Measurements from ENCODE around the gene IL23R. TPM values are rescaled to one million over a fixed set of nuclear protein-coding genes. Genes with fewer than 3 reads are reported as not detected.

Gene IL23R
- total and polyA plus RNA-seq, 2 of the 8 experiments (the other 6 are each of a cell fraction or from before 2014, with no cell fraction given) = not detected

DNA sequence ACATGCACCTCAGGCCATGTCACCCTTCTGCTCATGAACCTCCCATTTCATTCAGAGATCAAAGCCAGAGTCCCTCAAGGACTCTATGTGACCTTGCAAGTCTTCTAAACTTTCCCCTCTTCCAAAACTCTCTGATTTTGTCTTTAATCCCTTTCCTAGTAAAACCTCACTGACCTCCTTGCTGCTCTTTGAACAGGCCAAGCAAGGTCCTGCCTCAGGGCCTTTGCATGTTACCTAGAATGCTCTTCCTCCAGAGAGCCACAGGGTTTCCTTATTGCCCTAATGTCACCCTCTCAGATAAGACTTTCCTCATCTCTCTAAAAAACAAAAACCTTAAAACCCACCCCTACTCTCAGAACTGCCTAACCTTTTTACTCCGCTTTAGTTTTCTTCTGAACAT, 26.6 kb downstream of the IL23R start:
- no peak overlapping the region for H2BK120ac ChIP-seq (replicated peaks; ENCODE audit: low read depth, low read length)
- no peak overlapping the region for H2BK15ac ChIP-seq (ENCODE audit: low read length)
- H4K8ac ChIP-seq (ENCODE audit: extremely low read depth, insufficient read depth, low read length) = no peak overlapping the region
- H3K9me3 ChIP-seq (ENCODE audit: insufficient read depth in 2 of 2, low read depth in 1 of 2, low read length in 1 of 2) = no peaks in the 10 kb centered on the region
- H3K9ac ChIP-seq (replicated peaks in 1 of 4; ENCODE audit: extremely low read depth in 1 of 4, low read depth in 3 of 4, low read length in 3 of 4) = no peak overlapping the region
- no peak overlapping the region for H3K27ac ChIP-seq (ENCODE audit: low read depth, low read length)
- H3K4ac ChIP-seq (replicated peaks; ENCODE audit: insufficient read length, low read depth, low read length) = no peak overlapping the region
- H2BK12ac ChIP-seq (ENCODE audit: low read depth, low read length) = no peak overlapping the region
- H3K23me2 ChIP-seq (ENCODE audit: low read depth, low read length) = no peaks in the 10 kb centered on the region; the same call in 1 of the 2 replicates
- no peaks in the 10 kb centered on the region for H3K27me3 ChIP-seq (replicated peaks in 1 of 4; ENCODE audit: control insufficient read depth in 3 of 4, extremely low read depth in 1 of 4, insufficient read depth in 3 of 4, low read length in 3 of 4)
- TF ChIP-seq, protein P1, sequence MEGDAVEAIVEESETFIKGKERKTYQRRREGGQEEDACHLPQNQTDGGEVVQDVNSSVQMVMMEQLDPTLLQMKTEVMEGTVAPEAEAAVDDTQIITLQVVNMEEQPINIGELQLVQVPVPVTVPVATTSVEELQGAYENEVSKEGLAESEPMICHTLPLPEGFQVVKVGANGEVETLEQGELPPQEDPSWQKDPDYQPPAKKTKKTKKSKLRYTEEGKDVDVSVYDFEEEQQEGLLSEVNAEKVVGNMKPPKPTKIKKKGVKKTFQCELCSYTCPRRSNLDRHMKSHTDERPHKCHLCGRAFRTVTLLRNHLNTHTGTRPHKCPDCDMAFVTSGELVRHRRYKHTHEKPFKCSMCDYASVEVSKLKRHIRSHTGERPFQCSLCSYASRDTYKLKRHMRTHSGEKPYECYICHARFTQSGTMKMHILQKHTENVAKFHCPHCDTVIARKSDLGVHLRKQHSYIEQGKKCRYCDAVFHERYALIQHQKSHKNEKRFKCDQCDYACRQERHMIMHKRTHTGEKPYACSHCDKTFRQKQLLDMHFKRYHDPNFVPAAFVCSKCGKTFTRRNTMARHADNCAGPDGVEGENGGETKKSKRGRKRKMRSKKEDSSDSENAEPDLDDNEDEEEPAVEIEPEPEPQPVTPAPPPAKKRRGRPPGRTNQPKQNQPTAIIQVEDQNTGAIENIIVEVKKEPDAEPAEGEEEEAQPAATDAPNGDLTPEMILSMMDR (IDR thresholded peaks at IDR 0.05; ENCODE audit: control extremely low read depth in 1 of 3, insufficient read depth in 1 of 3, low read depth in 1 of 3, low read length in 3 of 3) = no peak
- no peak for TF ChIP-seq SRF (IDR thresholded peaks at IDR 0.05; ENCODE audit: low read depth, low read length)
- TF ChIP-seq RAD21 (IDR thresholded peaks at IDR 0.05 in 1 of 2, conservative IDR thresholded peaks at IDR 0.05 in 1 of 2; ENCODE audit: low read depth in 2 of 2, low read length in 2 of 2) = no peak
- TF ChIP-seq BACH1 (IDR thresholded peaks at IDR 0.05; ENCODE audit: low read length) = no peak
- TF ChIP-seq SUZ12 (IDR thresholded peaks at IDR 0.05; ENCODE audit: low read length) = no peak
- TF ChIP-seq, protein P2, sequence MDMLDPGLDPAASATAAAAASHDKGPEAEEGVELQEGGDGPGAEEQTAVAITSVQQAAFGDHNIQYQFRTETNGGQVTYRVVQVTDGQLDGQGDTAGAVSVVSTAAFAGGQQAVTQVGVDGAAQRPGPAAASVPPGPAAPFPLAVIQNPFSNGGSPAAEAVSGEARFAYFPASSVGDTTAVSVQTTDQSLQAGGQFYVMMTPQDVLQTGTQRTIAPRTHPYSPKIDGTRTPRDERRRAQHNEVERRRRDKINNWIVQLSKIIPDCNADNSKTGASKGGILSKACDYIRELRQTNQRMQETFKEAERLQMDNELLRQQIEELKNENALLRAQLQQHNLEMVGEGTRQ (IDR thresholded peaks at IDR 0.05; ENCODE audit: low read length) = no peak
- TF ChIP-seq, protein P3, sequence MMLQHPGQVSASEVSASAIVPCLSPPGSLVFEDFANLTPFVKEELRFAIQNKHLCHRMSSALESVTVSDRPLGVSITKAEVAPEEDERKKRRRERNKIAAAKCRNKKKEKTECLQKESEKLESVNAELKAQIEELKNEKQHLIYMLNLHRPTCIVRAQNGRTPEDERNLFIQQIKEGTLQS (IDR thresholded peaks at IDR 0.05; ENCODE audit: insufficient read depth, low read depth, low read length) = no peak
- H2BK5ac ChIP-seq (ENCODE audit: low read depth, low read length) = no peak overlapping the region
- ChIA-PET POLR2A (ENCODE audit: partially characterized antibody) (no interaction called here), CTCF (ENCODE audit: partially characterized antibody) (interaction anchor here (1.3 kb wide), 1 partner anchor 20 kb away, joined by 5 read pairs; no protein-coding TSS in a partner anchor)
- no peak overlapping the region for H4K5ac ChIP-seq (ENCODE audit: insufficient read length, low read depth, low read length)
- no peak overlapping the region for H3K14ac ChIP-seq (ENCODE audit: insufficient read length)
- 95 to 100% methylated on average over 1 of the region's 1 CpG for WGBS, 2 experiments (ENCODE audit: extremely low coverage in 1 of 2, insufficient coverage in 1 of 2, insufficient read length in 1 of 2, insufficient replicate concordance in 2 of 2, low coverage in 1 of 2, low lambda C conversion rate in 2 of 2, missing lambda C conversion rate in 1 of 2)
- no peak overlapping the region for H4K91ac ChIP-seq (replicated peaks; ENCODE audit: insufficient read length, low read length)
- H3K56ac ChIP-seq (replicated peaks; ENCODE audit: insufficient read length, low read depth, low read length) = no peak overlapping the region
- no peak overlapping the region for H3K4me3 ChIP-seq (ENCODE audit: extremely low read depth in 1 of 4, insufficient read depth in 2 of 4, low read depth in 3 of 4, low read length in 4 of 4)
- H3K23ac ChIP-seq (ENCODE audit: insufficient read length) = no peak overlapping the region
- H2BK20ac ChIP-seq (ENCODE audit: low read length) = no peak overlapping the region
- no peak overlapping the region for H3K4me2 ChIP-seq (ENCODE audit: insufficient read depth in 1 of 2, low read depth in 2 of 2, low read length in 2 of 2)
- no peaks in the 10 kb centered on the region for H3K36me3 ChIP-seq (ENCODE audit: control insufficient read depth in 2 of 4, insufficient read depth in 4 of 4, low read length in 3 of 4)
- H4K20me1 ChIP-seq (replicated peaks in 1 of 2; ENCODE audit: control insufficient read depth in 1 of 2, insufficient read depth in 2 of 2, low read length in 2 of 2) = no peaks in the 10 kb centered on the region
- DNase-seq (ENCODE audit: low read depth in 1 of 2, low spot score in 2 of 2) (no peak), FAIRE-seq (no peak)
- no peaks in the 10 kb centered on the region for H3K79me1 ChIP-seq (ENCODE audit: low read depth, low read length)
- no peaks in the 10 kb centered on the region for H3K4me1 ChIP-seq (replicated peaks in 1 of 4; ENCODE audit: control insufficient read depth in 3 of 4, insufficient read depth in 4 of 4, low read length in 3 of 4)
- no peaks in the 10 kb centered on the region for H3K79me2 ChIP-seq (ENCODE audit: control insufficient read depth in 1 of 2, insufficient read depth in 2 of 2, low read length in 2 of 2)
- H2AFZ ChIP-seq (ENCODE audit: low read length) = no peak overlapping the region
- H2AK5ac ChIP-seq (ENCODE audit: low read depth, low read length) = no peak overlapping the region
- no peak overlapping the region for H3K18ac ChIP-seq (ENCODE audit: extremely low read depth, low read length)

Measured in H1 (cell line).